Raji (cell line): Measurements from ENCODE around the gene EEFSEC.

Experiments
- POLR2A ChIP-seq: IDR thresholded peaks from 2 replicates; pipeline ENCODE4 v1.6.1; 2011; ENCODE audit warnings: low read depth, low read length, control low read depth; ENCODE audit not compliant: insufficient read depth

Gene EEFSEC

GRCh38 chr3:128411574-128412064 lies 258.3 kb downstream of the EEFSEC start:
- no peak for TF ChIP-seq POLR2A

- no peak for TF ChIP-seq POLR2A
These were observed 259.1 kb downstream of the EEFSEC start for GRCh38 chr3:128412180-128413002.

- TF ChIP-seq POLR2A, result no peak
These were observed 259.7 kb downstream of the EEFSEC start for GRCh38 chr3:128413003-128413370.

GRCh38 chr3:128413413-128414205 lies 260.3 kb downstream of the EEFSEC start:
- no peak for TF ChIP-seq POLR2A

GRCh38 chr3:128415200-128415772 lies 262.0 kb downstream of the EEFSEC start:
- no peak for TF ChIP-seq POLR2A

- TF ChIP-seq POLR2A, result no peak
These were observed 262.7 kb downstream of the EEFSEC start for GRCh38 chr3:128415773-128416577.

- TF ChIP-seq POLR2A, result no peak
These were observed 263.4 kb downstream of the EEFSEC start for GRCh38 chr3:128416578-128417211.

- TF ChIP-seq POLR2A, result no peak
These were observed 265.6 kb downstream of the EEFSEC start for GRCh38 chr3:128418900-128419299.

GRCh38 chr3:128419311-128419710 lies 266.0 kb downstream of the EEFSEC start:
- no peak for TF ChIP-seq POLR2A

GRCh38 chr3:128420289-128420688 lies 267.0 kb downstream of the EEFSEC start:
- no peak for TF ChIP-seq POLR2A

GRCh38 chr3:128420720-128421438 lies 267.6 kb downstream of the EEFSEC start:
- TF ChIP-seq POLR2A, result no peak

GRCh38 chr3:128421439-128421836 lies 268.2 kb downstream of the EEFSEC start:
- TF ChIP-seq POLR2A, result no peak

GRCh38 chr3:128421966-128422365 lies 268.7 kb downstream of the EEFSEC start:
- no peak for TF ChIP-seq POLR2A
